Measurements from ENCODE around the gene HEXB. TPM values are rescaled to one million over a fixed set of nuclear protein-coding genes. Genes with fewer than 3 reads are reported as not detected.

Gene HEXB
- total RNA-seq, 1 donor from 2014 or later: 124 TPM

DNA sequence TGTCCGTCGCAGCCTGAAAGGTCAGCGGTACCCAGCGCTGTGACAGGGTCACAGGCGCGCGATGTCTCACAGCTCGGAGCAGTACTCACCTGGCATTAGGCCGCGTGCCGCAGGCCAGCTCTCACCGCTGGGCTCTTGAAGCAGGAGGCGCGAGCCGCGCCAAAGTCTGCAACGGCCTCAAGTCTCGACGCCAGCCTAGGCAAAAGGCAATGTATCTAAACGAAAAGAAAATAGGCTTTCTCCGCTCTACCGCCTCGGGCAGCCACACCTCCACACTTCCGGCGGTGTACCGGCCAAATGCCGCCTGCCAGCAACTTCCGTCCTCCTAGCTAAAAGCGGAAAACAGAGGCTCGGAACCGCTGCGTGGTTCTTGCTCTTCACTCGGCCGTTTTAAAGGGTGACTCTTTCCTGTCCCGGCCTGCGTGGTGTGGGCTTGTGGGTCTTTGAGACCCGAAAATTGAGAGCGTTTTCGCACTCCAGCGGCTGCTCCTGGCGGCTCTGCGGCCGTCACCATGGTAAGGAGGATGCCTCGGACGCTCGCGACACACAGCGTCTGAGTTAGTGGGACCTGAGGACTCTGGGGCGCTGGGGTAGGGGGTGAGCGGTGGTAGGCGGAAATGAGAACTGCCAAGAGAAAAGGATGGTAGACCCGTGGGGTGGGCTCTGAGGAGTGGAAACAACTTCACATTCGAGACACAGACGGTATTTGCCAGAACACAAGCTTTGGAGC lies 82.0 kb downstream of the HEXB start, which contains the start of the genes GFM2 and NSA2:
Gene GFM2 (minus strand): TSS at position 269 of the 730 bp plus-strand sequence. CDS start 3,375 bp downstream, outside the sequence.
Gene NSA2 (plus strand): TSS at position 401 of the 730 bp plus-strand sequence. CDS start 112 bp downstream, at position 513.
- TF ChIP-seq, protein P1, sequence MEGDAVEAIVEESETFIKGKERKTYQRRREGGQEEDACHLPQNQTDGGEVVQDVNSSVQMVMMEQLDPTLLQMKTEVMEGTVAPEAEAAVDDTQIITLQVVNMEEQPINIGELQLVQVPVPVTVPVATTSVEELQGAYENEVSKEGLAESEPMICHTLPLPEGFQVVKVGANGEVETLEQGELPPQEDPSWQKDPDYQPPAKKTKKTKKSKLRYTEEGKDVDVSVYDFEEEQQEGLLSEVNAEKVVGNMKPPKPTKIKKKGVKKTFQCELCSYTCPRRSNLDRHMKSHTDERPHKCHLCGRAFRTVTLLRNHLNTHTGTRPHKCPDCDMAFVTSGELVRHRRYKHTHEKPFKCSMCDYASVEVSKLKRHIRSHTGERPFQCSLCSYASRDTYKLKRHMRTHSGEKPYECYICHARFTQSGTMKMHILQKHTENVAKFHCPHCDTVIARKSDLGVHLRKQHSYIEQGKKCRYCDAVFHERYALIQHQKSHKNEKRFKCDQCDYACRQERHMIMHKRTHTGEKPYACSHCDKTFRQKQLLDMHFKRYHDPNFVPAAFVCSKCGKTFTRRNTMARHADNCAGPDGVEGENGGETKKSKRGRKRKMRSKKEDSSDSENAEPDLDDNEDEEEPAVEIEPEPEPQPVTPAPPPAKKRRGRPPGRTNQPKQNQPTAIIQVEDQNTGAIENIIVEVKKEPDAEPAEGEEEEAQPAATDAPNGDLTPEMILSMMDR (IDR thresholded peaks at IDR 0.05): no peak
- peaks cover 26 to 27% of the 10 kb centered on the region in 2 donors for H3K36me3 ChIP-seq
- H3K4me3 ChIP-seq: peak within 1 kb of the TSS; percentile 88 to 96
- DNase-seq (ENCODE audit: low spot score in 2 of 2): peak; percentile 50 to 94
- peaks cover 7 to 20% of the 10 kb centered on the region in 2 donors for H3K4me1 ChIP-seq
- intact Hi-C loops (cut with DNase I): loop anchor here (1.0 to 10.0 kb wide), 6 partner anchors 80 to 570 kb away; partner anchors contain the start of genes ANKRD31, GCNT4 and HMGCR
- peak within 1 kb of the TSS; percentile 80 to 91 for H3K27ac ChIP-seq
- no peaks in the 10 kb centered on the region for H3K9me3 ChIP-seq
- no peaks in the 10 kb centered on the region for H3K27me3 ChIP-seq

DNA sequence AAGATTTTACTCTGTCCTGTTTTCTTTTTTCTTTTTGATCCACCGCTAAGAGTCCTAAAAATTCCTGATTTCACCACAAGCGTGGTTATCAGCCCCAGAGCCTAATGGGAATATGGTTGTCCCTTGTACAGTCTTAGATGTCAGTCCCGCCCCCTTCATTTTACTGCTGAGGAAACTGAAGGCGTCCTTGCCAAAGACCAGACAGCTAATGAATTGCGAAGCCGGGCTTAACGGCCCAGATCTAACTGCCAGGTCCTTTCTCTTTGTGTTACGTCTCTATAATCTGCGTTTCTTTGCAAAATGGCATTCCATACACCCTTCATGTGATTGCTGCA lies 82.5 kb downstream of the HEXB start:
- H3K9me3 ChIP-seq: no peaks in the 10 kb centered on the region
- peaks cover 31 to 32% of the 10 kb centered on the region in 2 donors for H3K36me3 ChIP-seq
- H3K27ac ChIP-seq: peak overlapping the region; percentile 80 to 91
- intact Hi-C loops (cut with DNase I): loop anchor here (1.0 to 10.0 kb wide), 6 partner anchors 81 to 570 kb away; partner anchors contain the start of genes ANKRD31, GCNT4 and HMGCR
- DNase-seq (ENCODE audit: low spot score in 2 of 2): no peak
- no peaks in the 10 kb centered on the region for H3K27me3 ChIP-seq
- H3K4me3 ChIP-seq: peak overlapping the region; percentile 88 to 96
- peaks cover 7 to 20% of the 10 kb centered on the region in 2 donors for H3K4me1 ChIP-seq
- TF ChIP-seq, protein P1 (IDR thresholded peaks at IDR 0.05): no peak

Other genes with a start within 250 kb of the HEXB start
- gene ENC1, start 44.5 kb upstream of the HEXB start, total RNA-seq: 12.9 TPM
- gene GFM2, start 81.9 kb downstream of the HEXB start, total RNA-seq: 12.7 TPM
- gene NSA2, start 82.0 kb downstream of the HEXB start, total RNA-seq: 103 TPM
- gene FAM169A, start 181.2 kb downstream of the HEXB start, total RNA-seq: not detected

Measured in ascending aorta (tissue), 2 donors.